Measurements from ENCODE around the gene ATP5F1E.

ATP5F1E gene

GRCh38 chr20:59004763-59005522, 27.2 kb downstream of the ATP5F1E start:
- DNase-seq, result peak; percentile 36

- DNase-seq, result no peak
Measured at GRCh38 chr20:59004493-59004762, 27.7 kb downstream of the ATP5F1E start.

GRCh38 chr20:59003836-59004492, 28.2 kb downstream of the ATP5F1E start:
- DNase-seq, result no peak

- no peak for DNase-seq
Measured at GRCh38 chr20:59002874-59003399, 29.2 kb downstream of the ATP5F1E start.

- DNase-seq, result no peak
Measured at GRCh38 chr20:59002388-59002787, 29.7 kb downstream of the ATP5F1E start.

GRCh38 chr20:59001449-59002171, 30.5 kb downstream of the ATP5F1E start:
- DNase-seq, result no peak

- DNase-seq, result no peak
Measured at GRCh38 chr20:59001068-59001448, 31.1 kb downstream of the ATP5F1E start.

GRCh38 chr20:59000326-59000725, 31.8 kb downstream of the ATP5F1E start:
- DNase-seq, result no peak

GRCh38 chr20:58998656-58999055, 33.5 kb downstream of the ATP5F1E start:
- DNase-seq, result no peak

- no peak for DNase-seq
Measured at GRCh38 chr20:58997141-58997770, 34.9 kb downstream of the ATP5F1E start.

GRCh38 chr20:58996226-58996611, 35.9 kb downstream of the ATP5F1E start:
- no peak for DNase-seq

GRCh38 chr20:58995461-58996225, 36.5 kb downstream of the ATP5F1E start:
- DNase-seq, result no peak

- no peak for DNase-seq
Measured at GRCh38 chr20:58994390-58995159, 37.6 kb downstream of the ATP5F1E start.

GRCh38 chr20:58993332-58994248, 38.5 kb downstream of the ATP5F1E start:
- no peak for DNase-seq

GRCh38 chr20:58992911-58993310, 39.2 kb downstream of the ATP5F1E start:
- DNase-seq, result no peak

GRCh38 chr20:58991715-58992114, 40.4 kb downstream of the ATP5F1E start:
- no peak for DNase-seq

GRCh38 chr20:58990651-58991445, 41.3 kb downstream of the ATP5F1E start:
- DNase-seq, result no peak

GRCh38 chr20:58989196-58989595, 42.9 kb downstream of the ATP5F1E start:
- no peak for DNase-seq

GRCh38 chr20:58988565-58988882, 43.6 kb downstream of the ATP5F1E start:
- DNase-seq, result no peak
